RPMI7951 (cell line): ENCODE results near the gene HMCN1. TPM values are rescaled to one million over a fixed set of nuclear protein-coding genes. Genes with fewer than 3 reads are reported as not detected.
"Not testable (repeated sequence)": the region's sequence is repeated elsewhere in the genome, so short reads cannot be mapped to it uniquely, and the experiment has no call there.

Experiments used
- DNase-seq: peaks from one replicate; pipeline ENCODE4 v3.0.0-alpha.2; 2012; ENCODE audit warnings: low read depth
- total RNA-seq: library from RNA; depleted of rRNA; stranded (reverse); fragments of >200 nt; shearing (Covaris generic); gene quantifications from 2 replicates; pipeline ENCODE4 v1.2.3, GENCODE V29; 2014

HMCN1 gene
- total RNA-seq, 1 experiment from 2014 or later, result 2.8 TPM

- DNase-seq, result peak; percentile 43
These were observed 418.0 kb downstream of the HMCN1 start for GRCh38 chr1:186152227-186152619.

- DNase-seq, result peak; percentile 86
These were observed 418.5 kb downstream of the HMCN1 start for GRCh38 chr1:186152620-186153239.

GRCh38 chr1:186154651-186155050 lies 420.5 kb downstream of the HMCN1 start:
- DNase-seq, result peak; percentile 1

- peak; percentile 74 for DNase-seq
These were observed 421.4 kb downstream of the HMCN1 start for GRCh38 chr1:186155594-186155993.

GRCh38 chr1:186162895-186163294 lies 428.7 kb downstream of the HMCN1 start:
- not testable (repeated sequence) for DNase-seq

- DNase-seq, result no peak
These were observed 430.6 kb downstream of the HMCN1 start for GRCh38 chr1:186164773-186165172.

- DNase-seq, result peak; percentile 29
These were observed 431.1 kb downstream of the HMCN1 start for GRCh38 chr1:186165303-186165702.

GRCh38 chr1:186167096-186167668 lies 433.0 kb downstream of the HMCN1 start:
- no peak for DNase-seq

GRCh38 chr1:186175588-186175987 lies 441.4 kb downstream of the HMCN1 start:
- no peak for DNase-seq

- no peak for DNase-seq
These were observed 444.3 kb downstream of the HMCN1 start for GRCh38 chr1:186178426-186179043.

- DNase-seq, result no peak
These were observed 445.0 kb downstream of the HMCN1 start for GRCh38 chr1:186179231-186179630.

GRCh38 chr1:186183219-186183618 lies 449.0 kb downstream of the HMCN1 start:
- DNase-seq, result peak; percentile 82

- DNase-seq, result peak; percentile 50
These were observed 449.9 kb downstream of the HMCN1 start for GRCh38 chr1:186183970-186184628.

GRCh38 chr1:186186251-186186650 lies 452.1 kb downstream of the HMCN1 start:
- not testable (repeated sequence) for DNase-seq

- DNase-seq, result peak; percentile 63
These were observed 453.4 kb downstream of the HMCN1 start for GRCh38 chr1:186187601-186188000.

- DNase-seq, result peak; percentile 94
These were observed 453.9 kb downstream of the HMCN1 start for GRCh38 chr1:186188004-186188539.

- DNase-seq, result no peak
These were observed 454.5 kb downstream of the HMCN1 start for GRCh38 chr1:186188736-186189135.

- DNase-seq, result no peak
These were observed 455.0 kb downstream of the HMCN1 start for GRCh38 chr1:186189156-186189555.

- DNase-seq, result no peak
These were observed 457.3 kb downstream of the HMCN1 start for GRCh38 chr1:186191511-186191910.

GRCh38 chr1:186193224-186193623 lies 459.0 kb downstream of the HMCN1 start:
- no peak for DNase-seq

GRCh38 chr1:186194107-186194756 lies 460.0 kb downstream of the HMCN1 start:
- DNase-seq, result no peak

- DNase-seq, result no peak
These were observed 461.3 kb downstream of the HMCN1 start for GRCh38 chr1:186195377-186195931.
